SHP77 treated with DMSO at 0.1 percent for 48 hours (cell line): ENCODE measurements around the gene LIFR.

Experiments used
- DNase-seq: peaks from one replicate; lab custom pipeline; 2025; lab: John Stamatoyannopoulos, UW

LIFR gene

GRCh38 chr5:38515092-38515491 is 41.4 kb downstream of the LIFR start:
- no peak for DNase-seq

GRCh38 chr5:38509185-38509584 is 47.3 kb downstream of the LIFR start:
- no peak for DNase-seq

- no peak for DNase-seq
Measured at GRCh38 chr5:38506302-38506701, 50.1 kb downstream of the LIFR start.

- no peak for DNase-seq
Measured at GRCh38 chr5:38500573-38501260, 55.7 kb downstream of the LIFR start.

- DNase-seq: no peak
Measured at GRCh38 chr5:38497946-38498345, 58.5 kb downstream of the LIFR start.

- DNase-seq: no peak
Measured at GRCh38 chr5:38494763-38495162, 61.7 kb downstream of the LIFR start.

GRCh38 chr5:38494175-38494574 is 62.3 kb downstream of the LIFR start:
- DNase-seq: no peak

GRCh38 chr5:38483805-38484398 is 72.5 kb downstream of the LIFR start:
- DNase-seq: no peak

- DNase-seq: no peak
Measured at GRCh38 chr5:38479315-38479904, 77.0 kb downstream of the LIFR start.

GRCh38 chr5:38478878-38479277 is 77.6 kb downstream of the LIFR start:
- DNase-seq: no peak

- no peak for DNase-seq
Measured at GRCh38 chr5:38478166-38478565, 78.3 kb downstream of the LIFR start.

GRCh38 chr5:38473008-38473407 is 83.4 kb downstream of the LIFR start:
- DNase-seq: no peak

- DNase-seq: no peak
Measured at GRCh38 chr5:38472541-38472940, 83.9 kb downstream of the LIFR start.

- no peak for DNase-seq
Measured at GRCh38 chr5:38471709-38472108, 84.7 kb downstream of the LIFR start.

- no peak for DNase-seq
Measured at GRCh38 chr5:38469707-38470267, 86.7 kb downstream of the LIFR start.

- DNase-seq: no peak
Measured at GRCh38 chr5:38468978-38469706, 87.3 kb downstream of the LIFR start.

GRCh38 chr5:38468202-38468673 is 88.2 kb downstream of the LIFR start:
- DNase-seq: no peak

- DNase-seq: no peak
Measured at GRCh38 chr5:38467353-38468040, 88.9 kb downstream of the LIFR start.

GRCh38 chr5:38466424-38467189 is 89.8 kb downstream of the LIFR start:
- DNase-seq: no peak

- DNase-seq: no peak
Measured at GRCh38 chr5:38465702-38466423, 90.6 kb downstream of the LIFR start.
